SU-DHL-6 (cell line): ENCODE results near the gene SYPL1.

Experiments used
- H2AFZ ChIP-seq: fragments of 200-600 bp; sonication (generic); 2 replicates; pipeline ENCODE4 v1.6.1; 2014; ENCODE audit warnings: low read depth, mild to moderate bottlenecking, moderate library complexity, mixed read lengths, antibody characterized with exemption, low read length; ENCODE audit not compliant: severe bottlenecking
- H3F3A ChIP-seq: fragments of 200-600 bp; shearing (Covaris generic); 2 replicates; pipeline ENCODE4 v1.6.0; 2016; ENCODE audit warnings: antibody characterized with exemption, mild to moderate bottlenecking; ENCODE audit not compliant: insufficient read depth
- H3K27ac ChIP-seq: fragments of 200-600 bp; sonication (generic); 2 replicates; pipeline ENCODE4 v1.5.1; 2016; ENCODE audit warnings: low read depth, mild to moderate bottlenecking, low read length, moderate library complexity, mixed read lengths
- H3K27me3 ChIP-seq: fragments of 200-600 bp; sonication (generic), shearing (Covaris generic); 2 replicates; pipeline ENCODE4 v1.6.0; 2014; ENCODE audit warnings: mild to moderate bottlenecking, low read length
- H3K36me3 ChIP-seq: fragments of 200-600 bp; sonication (generic); 2 replicates; pipeline ENCODE4 v1.6.1; 2014; ENCODE audit warnings: mild to moderate bottlenecking, low read length, mixed read lengths
- H3K4me2 ChIP-seq: fragments of 300-600, 200-600 bp; shearing (Covaris generic), sonication (generic); 2 replicates; pipeline ENCODE4 v1.6.0; 2014; ENCODE audit warnings: low read length, low read depth, mild to moderate bottlenecking; ENCODE audit not compliant: poor library complexity, severe bottlenecking
- H3K4me3 ChIP-seq: fragments of 200-600 bp; sonication (generic); 2 replicates; pipeline ENCODE4 v1.5.1; 2014; ENCODE audit warnings: antibody characterized with exemption, low read length, mild to moderate bottlenecking, mixed read lengths; ENCODE audit not compliant: insufficient read depth, poor library complexity, severe bottlenecking
- H3K79me2 ChIP-seq: fragments of 200-600 bp; sonication (generic); 2 replicates; pipeline ENCODE4 v1.6.1; 2014; ENCODE audit warnings: mild to moderate bottlenecking, low read length, moderate library complexity; ENCODE audit not compliant: insufficient read depth
- H3K9ac ChIP-seq: fragments of 200-600 bp; sonication (generic); 2 replicates; pipeline ENCODE4 v1.7.0; 2014; ENCODE audit warnings: mild to moderate bottlenecking, low read length
- H3K9me2 ChIP-seq: fragments of 200-600 bp; sonication (generic); replicated peaks from 2 replicates; pipeline ENCODE4 v1.6.1; 2014; ENCODE audit warnings: low read length; ENCODE audit not compliant: insufficient read depth
- H3K9me3 ChIP-seq: fragments of 200-600 bp; sonication (generic); 2 replicates; pipeline ENCODE4 v1.6.1; 2014; ENCODE audit warnings: low read length, mixed read lengths; ENCODE audit not compliant: insufficient read depth
- H4K20me1 ChIP-seq: fragments of 200-600 bp; sonication (generic); 2 replicates; pipeline ENCODE4 v1.6.1; 2014; ENCODE audit warnings: low read depth, mild to moderate bottlenecking, antibody characterized with exemption, low read length, moderate library complexity, mixed read lengths
- CTCF ChIP-seq: fragments of 200-600 bp; sonication (generic); IDR thresholded peaks from one replicate; pipeline ENCODE4 v1.5.1; 2017; ENCODE audit warnings: antibody characterized with exemption, mild to moderate bottlenecking, low read length, moderate library complexity; ENCODE audit not compliant: insufficient read depth, poor library complexity, severe bottlenecking
- EZH2phosphoT487 ChIP-seq: fragments of 200-600 bp; sonication (generic), shearing (Covaris generic); conservative IDR thresholded peaks from 2 replicates; pipeline ENCODE4 v1.6.1; 2018; ENCODE audit warnings: mild to moderate bottlenecking, antibody characterized with exemption, low read length, moderate library complexity, mixed read lengths

SYPL1 gene

GRCh38 chr7:106070567-106071254, 41.4 kb downstream of the SYPL1 start:
- peak overlapping the region; percentile 97 for H3K27ac ChIP-seq
- peaks cover 93% of the 10 kb centered on the region for H3F3A ChIP-seq
- no peaks in the 10 kb centered on the region for H3K36me3 ChIP-seq
- no peaks in the 10 kb centered on the region for H3K9me2 ChIP-seq
- peak overlapping the region; percentile 71 for H3K9ac ChIP-seq
- peaks cover 8% of the 10 kb centered on the region; the same call in 1 of the 2 replicates for H3K79me2 ChIP-seq
- no peak for TF ChIP-seq EZH2phosphoT487
- no peak for TF ChIP-seq CTCF
- H2AFZ ChIP-seq, result no peak overlapping the region
- no peaks in the 10 kb centered on the region for H3K27me3 ChIP-seq
- H4K20me1 ChIP-seq, result no peaks in the 10 kb centered on the region
- peak overlapping the region; percentile 64 for H3K4me2 ChIP-seq
- no peaks in the 10 kb centered on the region for H3K9me3 ChIP-seq
- peak overlapping the region; percentile 20 for H3K4me3 ChIP-seq

- H3K4me2 ChIP-seq, result peak overlapping the region; percentile 64
These were observed 41.9 kb downstream of the SYPL1 start for GRCh38 chr7:106070201-106070551.

GRCh38 chr7:106069471-106070200, 42.5 kb downstream of the SYPL1 start:
- H3K9me2 ChIP-seq, result no peaks in the 10 kb centered on the region
- TF ChIP-seq EZH2phosphoT487, result no peak
- TF ChIP-seq CTCF, result no peak
- peak overlapping the region; percentile 1 for H2AFZ ChIP-seq
- H3K4me3 ChIP-seq, result no peak overlapping the region
- H3K27me3 ChIP-seq, result no peaks in the 10 kb centered on the region
- H3K9me3 ChIP-seq, result no peaks in the 10 kb centered on the region
- no peaks in the 10 kb centered on the region for H3K36me3 ChIP-seq
- peaks cover 88% of the 10 kb centered on the region for H3F3A ChIP-seq
- no peaks in the 10 kb centered on the region for H4K20me1 ChIP-seq
- H3K27ac ChIP-seq, result peak overlapping the region; percentile 97
- peak overlapping the region; percentile 71 for H3K9ac ChIP-seq
- peaks cover 12% of the 10 kb centered on the region; the same call in 1 of the 2 replicates for H3K79me2 ChIP-seq
- peak overlapping the region; percentile 64 for H3K4me2 ChIP-seq

More at GRCh38 chr7:106070201-106070551, 41.9 kb downstream of the SYPL1 start:
- H3K79me2 ChIP-seq, result peaks cover 8% of the 10 kb centered on the region; the same call in 1 of the 2 replicates
- peak overlapping the region; percentile 20 for H3K4me3 ChIP-seq
- peaks cover 93% of the 10 kb centered on the region for H3F3A ChIP-seq
- no peaks in the 10 kb centered on the region for H3K36me3 ChIP-seq
- H2AFZ ChIP-seq, result no peak overlapping the region
- H3K9me3 ChIP-seq, result no peaks in the 10 kb centered on the region
- H3K27ac ChIP-seq, result peak overlapping the region; percentile 97
- H4K20me1 ChIP-seq, result no peaks in the 10 kb centered on the region
- peak overlapping the region; percentile 71 for H3K9ac ChIP-seq
- H3K9me2 ChIP-seq, result no peaks in the 10 kb centered on the region
- no peak for TF ChIP-seq CTCF
- TF ChIP-seq EZH2phosphoT487, result no peak
- no peaks in the 10 kb centered on the region for H3K27me3 ChIP-seq
